CD4-positive, alpha-beta T cell treated with Interleukin-12 subunit alpha and Interleukin-12 subunit beta, for 1 hour (primary cell): ENCODE data around the gene RCAN2.

Experiments used
- DNase-seq: peaks from one replicate; pipeline ENCODE4 v3.0.0-alpha.2; 2020

Gene RCAN2

DNA sequence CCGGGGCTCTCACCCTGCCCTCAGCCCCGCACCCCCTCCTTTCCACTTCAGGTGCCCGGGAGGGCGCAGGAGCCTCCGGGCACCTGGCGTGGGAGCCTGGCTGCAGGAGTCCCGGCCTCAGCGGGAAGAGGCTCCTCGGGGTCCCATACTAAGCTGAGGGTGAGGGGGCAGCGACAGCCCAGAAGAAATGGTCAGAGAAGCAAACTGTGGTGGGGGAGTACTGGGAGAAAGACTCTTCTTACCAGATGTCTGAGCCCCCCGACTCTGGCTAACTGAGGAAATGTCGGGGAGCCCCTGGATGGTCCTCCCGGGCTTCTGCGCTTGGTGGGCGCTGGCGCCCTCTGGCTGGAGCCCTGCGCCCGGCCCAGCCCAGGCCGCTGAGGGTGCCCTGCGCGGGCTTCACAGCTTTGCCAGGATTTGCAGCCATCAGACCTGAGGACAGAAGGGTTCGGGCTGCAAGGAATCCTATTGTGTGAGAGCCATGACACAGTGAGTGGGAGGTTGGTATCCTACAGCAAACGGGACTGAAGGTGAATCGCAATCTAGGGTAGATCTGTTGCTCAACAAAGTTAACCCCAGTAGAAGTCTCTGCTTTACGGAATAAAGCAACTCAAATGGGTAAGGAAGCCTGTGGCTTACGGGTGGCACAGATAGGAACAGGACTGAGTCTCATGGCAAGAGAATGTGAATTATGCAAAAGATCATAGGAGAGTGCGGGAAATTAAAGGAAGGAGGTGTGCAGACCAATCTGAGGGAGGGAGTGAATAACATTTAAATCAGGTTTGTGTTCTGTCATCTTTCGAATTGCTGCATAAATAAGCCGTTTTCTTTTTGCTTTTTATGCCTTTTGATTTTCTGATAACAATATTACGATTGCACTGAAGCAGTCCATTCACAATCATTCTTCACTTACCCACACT, 639 bp upstream of the RCAN2 start:
- no peak for DNase-seq

DNA sequence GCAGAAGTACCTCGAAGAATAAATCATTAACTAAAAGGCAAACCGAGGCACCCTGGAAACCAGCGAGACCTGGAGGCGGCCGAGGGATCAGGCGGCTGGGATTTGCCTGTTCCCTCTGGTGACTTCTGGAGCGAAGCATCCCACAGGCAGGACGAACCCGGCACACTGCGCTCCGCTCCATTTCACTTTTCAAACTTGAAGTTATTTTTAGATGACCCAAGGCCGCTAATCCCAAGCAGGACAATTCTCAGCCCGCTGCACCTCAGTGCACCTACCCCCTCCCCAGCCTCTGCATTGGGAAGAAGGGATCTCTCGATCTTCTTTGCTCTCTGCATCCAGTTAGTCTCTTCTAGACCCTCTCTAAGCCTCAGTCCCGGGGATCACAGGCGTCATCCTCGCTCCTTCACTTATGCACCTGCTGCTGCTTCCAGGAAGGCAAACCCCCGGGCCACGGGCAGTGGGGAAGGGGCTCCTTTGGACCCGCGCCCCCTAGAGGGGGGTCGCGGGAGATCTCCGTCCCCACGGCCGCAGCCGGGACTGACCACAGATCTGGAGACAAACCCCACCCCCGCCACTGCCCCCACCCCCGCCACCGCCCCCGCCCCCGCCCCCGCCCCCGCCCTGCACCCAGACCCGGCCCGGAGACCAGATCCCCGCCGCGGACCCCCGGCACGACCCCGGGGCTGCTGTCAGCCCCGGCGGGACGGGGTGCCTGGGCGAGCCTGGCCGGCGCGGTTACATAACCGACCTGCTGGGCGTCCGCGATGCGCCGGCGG, 636 bp downstream of the RCAN2 start:
- DNase-seq = no peak

DNA sequence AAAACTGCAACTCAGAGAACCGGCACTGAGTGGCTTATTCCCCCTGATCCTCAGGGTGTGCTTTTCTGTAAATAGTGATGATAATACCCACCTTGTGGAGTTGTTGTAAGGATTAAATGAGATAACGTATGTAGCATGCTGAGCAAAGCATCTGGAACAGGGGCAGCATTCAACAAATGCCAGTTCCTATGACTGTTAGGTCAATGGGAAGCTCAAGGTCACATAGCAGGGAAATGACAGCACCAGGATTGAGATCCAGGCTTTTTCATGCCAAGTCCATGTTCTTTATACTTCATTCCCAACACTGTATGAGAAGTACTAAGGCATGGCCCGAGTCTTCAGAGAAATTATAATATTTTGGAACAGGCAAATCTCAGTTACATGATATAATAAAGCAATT, 5.1 kb downstream of the RCAN2 start:
- no peak for DNase-seq

- no peak for DNase-seq
These were observed 7.0 kb downstream of the RCAN2 start for GRCh38 chr6:46484081-46484820.

DNA sequence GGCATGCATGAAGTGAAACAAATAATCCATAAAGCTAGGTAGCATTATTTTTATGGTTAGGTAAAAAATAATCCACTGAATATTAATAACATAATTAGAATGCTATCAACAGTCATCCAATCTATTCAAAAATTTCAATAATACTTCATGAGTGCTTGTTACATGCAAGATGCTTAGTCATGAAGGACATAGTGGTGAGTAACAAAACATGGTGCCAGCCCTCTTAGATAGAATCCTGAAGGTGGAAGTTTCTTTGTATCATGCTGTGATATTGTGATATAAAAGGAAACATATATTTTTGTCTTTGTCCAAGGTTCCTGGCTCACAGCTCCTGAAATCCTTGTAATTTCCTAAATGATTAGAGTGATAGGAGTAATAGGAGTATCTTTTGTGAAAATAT, 14.9 kb downstream of the RCAN2 start:
- DNase-seq = no peak

DNA sequence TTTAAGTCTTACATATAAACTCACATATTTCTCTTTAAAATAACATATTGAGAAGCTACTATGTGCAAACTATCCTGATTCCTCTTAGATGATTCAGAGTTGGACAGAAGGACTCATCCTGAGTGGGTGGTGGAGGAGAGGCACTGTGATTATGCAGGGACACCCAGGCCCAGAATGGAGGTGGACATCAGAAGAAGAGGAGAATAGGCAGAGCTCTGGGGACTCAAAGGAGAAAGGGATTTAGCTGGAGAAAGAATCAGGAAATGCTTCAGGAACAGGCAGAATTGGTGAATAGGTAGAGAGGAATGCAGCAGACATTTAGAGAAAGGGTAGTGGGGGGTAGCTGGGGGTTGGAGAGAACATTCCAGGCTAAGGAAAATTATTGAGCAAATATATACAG, 17.4 kb downstream of the RCAN2 start:
- DNase-seq = no peak

GRCh38 chr6:46472243-46472642, 19.0 kb downstream of the RCAN2 start:
- no peak for DNase-seq

- no peak for DNase-seq
These were observed 22.2 kb downstream of the RCAN2 start for GRCh38 chr6:46469021-46469420.

DNA sequence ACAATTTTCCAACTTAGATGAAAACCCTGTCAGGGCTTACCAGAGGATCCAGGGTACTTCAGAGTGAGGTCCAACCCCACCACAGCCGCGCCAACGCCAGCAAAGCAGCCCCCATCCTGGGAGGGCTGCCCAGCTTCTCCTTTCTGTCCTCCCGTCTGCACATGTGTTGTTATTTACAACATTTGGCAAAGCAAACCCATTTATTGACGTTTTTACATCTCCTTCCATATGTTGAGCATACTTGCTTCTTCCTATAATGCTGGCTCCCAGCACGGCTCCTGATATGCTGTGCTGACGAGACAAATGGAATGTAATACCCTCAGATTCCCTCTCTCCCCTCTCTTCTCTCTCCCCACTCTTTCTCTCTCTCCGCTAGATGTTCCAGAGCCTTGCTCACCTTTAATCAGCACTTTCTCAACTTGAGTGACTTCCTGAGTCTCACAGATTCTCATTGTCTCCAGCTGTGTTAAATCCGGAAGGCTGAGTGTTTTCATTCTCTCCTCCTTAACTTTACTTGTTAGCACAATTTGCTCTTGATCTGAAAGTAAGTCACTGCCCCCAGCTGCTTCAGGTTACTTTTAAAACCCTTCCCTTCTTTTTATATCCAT, 22.7 kb downstream of the RCAN2 start:
- no peak for DNase-seq

DNA sequence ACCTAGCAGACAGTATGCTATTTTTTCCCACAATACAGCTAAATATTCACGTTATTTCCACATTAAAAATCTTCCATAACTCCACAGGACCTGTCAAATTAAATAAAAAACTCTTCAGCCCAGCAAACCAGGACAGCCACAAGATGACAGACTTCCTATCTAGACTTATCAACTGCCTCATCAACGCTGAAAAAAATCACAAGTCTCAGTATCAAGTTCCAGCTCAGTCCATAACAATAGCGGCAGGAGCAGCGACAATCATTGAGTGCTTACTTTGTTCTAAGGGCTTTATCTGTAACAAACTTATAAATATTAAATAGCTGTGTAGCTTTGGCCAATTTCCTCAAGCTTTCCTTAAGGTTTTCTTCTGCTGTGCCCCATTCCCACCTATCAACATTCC, 24.7 kb downstream of the RCAN2 start:
- no peak for DNase-seq

- DNase-seq = no peak
These were observed 25.7 kb downstream of the RCAN2 start for GRCh38 chr6:46465294-46466165.

DNA sequence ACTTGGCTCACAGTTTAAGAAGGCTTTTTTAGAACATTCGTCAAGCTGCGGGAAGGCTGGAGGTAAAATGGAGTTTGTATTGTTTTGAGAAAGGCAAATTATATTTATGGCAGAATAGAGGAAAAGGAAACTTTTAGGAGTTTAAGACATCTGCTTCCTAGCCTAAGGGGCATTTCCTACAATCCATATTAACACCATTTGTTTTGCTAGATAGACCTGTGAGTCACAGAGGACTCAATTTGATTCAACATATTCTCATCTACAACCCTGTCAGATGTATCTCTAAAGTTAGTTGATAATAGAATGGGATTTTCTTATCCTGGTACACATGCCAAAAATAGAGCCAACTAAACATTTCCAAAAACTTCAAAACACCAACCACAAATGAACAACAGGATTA, 35.0 kb downstream of the RCAN2 start:
- DNase-seq = no peak

GRCh38 chr6:46454691-46455090, 36.6 kb downstream of the RCAN2 start:
- no peak for DNase-seq

- no peak for DNase-seq
These were observed 37.4 kb downstream of the RCAN2 start for GRCh38 chr6:46453741-46454316.

- DNase-seq = no peak
These were observed 38.0 kb downstream of the RCAN2 start for GRCh38 chr6:46453216-46453615.

GRCh38 chr6:46452312-46452917, 38.8 kb downstream of the RCAN2 start:
- no peak for DNase-seq

DNA sequence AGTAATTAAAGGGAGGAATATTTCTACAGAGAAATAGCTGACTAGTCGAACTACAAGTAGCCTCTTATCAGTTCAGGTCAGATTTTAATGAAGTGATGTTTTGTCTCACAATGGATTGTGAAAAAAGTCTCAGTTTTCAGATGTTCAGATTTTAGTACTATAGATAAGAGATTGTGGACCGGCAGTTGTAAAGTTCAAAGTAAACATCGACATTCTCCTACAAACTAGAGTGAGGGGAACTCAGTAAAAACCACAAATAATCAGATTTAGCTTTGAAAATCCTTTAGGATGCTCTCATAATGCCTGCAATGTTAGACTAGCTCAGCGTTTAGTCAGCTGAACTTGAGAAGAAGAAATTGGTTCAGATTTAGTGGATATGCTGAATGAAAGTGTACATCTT, 39.9 kb downstream of the RCAN2 start:
- DNase-seq = no peak

DNA sequence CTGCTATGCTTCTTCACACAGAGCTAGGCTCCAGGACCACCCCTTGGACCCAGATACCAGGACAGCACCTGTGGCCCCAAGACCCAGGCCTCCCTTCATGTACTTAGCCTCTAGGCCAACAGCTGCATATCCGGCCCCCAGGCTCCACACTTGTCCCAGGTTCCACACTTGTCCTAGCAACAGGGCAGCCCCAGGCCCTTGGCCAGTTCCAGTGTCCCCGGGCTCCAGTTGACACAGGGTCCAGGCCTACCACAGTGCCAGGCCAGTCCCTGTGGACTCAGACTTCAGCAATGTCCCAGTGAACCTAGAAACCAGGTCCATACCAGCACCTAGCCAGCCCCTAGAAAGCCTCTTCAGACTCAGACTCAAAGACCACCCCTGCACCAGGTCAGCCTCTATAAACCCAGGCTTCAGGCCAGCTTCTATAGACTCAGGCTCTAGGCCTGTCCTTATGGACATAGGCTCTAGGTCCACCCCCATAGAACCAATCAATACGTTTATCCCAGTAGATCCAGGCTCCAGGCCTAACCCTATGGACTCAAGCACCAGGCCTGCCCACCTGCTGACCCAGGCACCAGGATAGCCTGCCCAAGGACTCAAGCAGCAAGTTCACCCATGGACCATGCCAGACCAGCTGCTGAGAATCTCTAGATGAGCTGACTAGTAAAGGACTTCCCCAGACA, 46.3 kb downstream of the RCAN2 start:
- DNase-seq = no peak

GRCh38 chr6:46443623-46444022, 47.6 kb downstream of the RCAN2 start:
- no peak for DNase-seq

DNA sequence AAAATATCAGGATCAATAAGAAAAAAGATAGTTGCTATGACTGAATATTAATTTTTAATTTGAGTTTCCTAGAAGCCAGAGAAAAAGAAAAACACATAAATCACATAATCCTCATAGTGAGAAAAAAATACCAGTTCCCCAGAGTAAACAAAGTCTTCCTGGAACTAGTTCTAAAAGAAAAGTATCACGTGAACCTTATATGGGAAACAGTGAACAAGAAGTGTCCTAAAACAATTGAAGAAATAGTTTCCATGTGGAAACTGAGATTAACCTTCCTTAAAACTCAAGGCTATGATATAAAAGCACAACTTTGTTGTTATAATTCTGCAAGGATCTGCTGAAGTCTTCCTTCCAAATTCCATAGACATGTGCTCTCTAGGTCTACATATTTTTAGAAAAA, 50.6 kb downstream of the RCAN2 start:
- no peak for DNase-seq

DNA sequence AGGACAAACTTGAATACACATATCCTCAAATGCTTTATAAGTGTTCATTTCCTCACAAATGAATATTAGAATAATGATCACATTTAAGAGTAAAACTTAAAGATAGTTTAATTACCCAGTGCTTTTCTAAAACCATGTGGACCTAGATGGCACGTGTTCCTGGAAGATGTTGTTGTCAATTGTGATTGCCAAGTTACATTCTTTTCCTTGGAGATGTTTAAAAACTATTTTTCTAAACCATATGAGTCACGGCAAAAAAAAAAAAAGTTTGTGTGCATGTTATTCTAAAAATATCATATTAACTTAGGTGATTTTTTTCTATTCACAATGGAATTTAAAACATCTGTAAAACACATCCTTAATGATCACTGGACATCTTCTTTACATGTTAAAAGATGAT, 51.1 kb downstream of the RCAN2 start:
- DNase-seq = no peak
